Esophagus squamous epithelium (tissue), 5 donors: ENCODE data around the gene PRKAR2B. TPM values are rescaled to one million over a fixed set of nuclear protein-coding genes. Genes with fewer than 3 reads are reported as not detected.
"Not testable (repeated sequence)": the region's sequence is repeated elsewhere in the genome, so short reads cannot be mapped to it uniquely, and the experiment has no call there.

ENCODE experiments used
- DNase-seq: peaks from one replicate; lab custom pipeline; 2025; lab: John Stamatoyannopoulos, UW
- H3K27ac ChIP-seq, 4 donors: fragments of 200-600 bp; sonication (generic); one replicate each; pipeline ENCODE4 v1.5.1; 2016 to 2019; ENCODE audit warnings: mild to moderate bottlenecking in 1 of 4
- H3K27me3 ChIP-seq, 4 donors: fragments of 200-600 bp; sonication (generic); 1 replicate in 3 of 4; 2 replicates in 1 of 4; pipeline versions ENCODE4 v1.5.1 to v1.6.0; 2017 to 2021; ENCODE audit warnings: antibody characterized with exemption in 1 of 4
- H3K36me3 ChIP-seq, 3 donors: fragments of 200-600 bp; sonication (generic); one replicate each; pipeline ENCODE4 v1.5.1; 2016 to 2019
- H3K4me1 ChIP-seq, 3 donors: fragments of 200-600 bp; sonication (generic); one replicate each; pipeline ENCODE4 v1.5.1; 2017 to 2019
- H3K4me3 ChIP-seq, 4 donors: fragments of 200-600 bp; sonication (generic); 1 replicate in 3 of 4; 2 replicates in 1 of 4; pipeline ENCODE4 v1.5.1; 2016 to 2019; ENCODE audit warnings: mild to moderate bottlenecking in 2 of 4, moderate library complexity in 1 of 4
- H3K9me3 ChIP-seq, 3 donors: fragments of 200-600 bp; sonication (generic); one replicate each; pipeline ENCODE4 v1.5.1; 2016 to 2019
- POLR2A ChIP-seq, 4 donors: fragments of 450-650 bp; IDR thresholded peaks; one replicate each; pipeline ENCODE4 v1.6.1; 2017; ENCODE audit warnings: antibody characterized with exemption in 4 of 4, mild to moderate bottlenecking in 4 of 4, moderate library complexity in 3 of 4
- WGBS, 2 donors: methylation state at CpG; one replicate each; pipeline ENCODE4 v1.1.5; 2018; 5-methylcytosine and 5-hydroxymethylcytosine counted together
- intact Hi-C: fragments of 100-400 bp; cut with DNase I; formaldehyde crosslinking; loops from one replicate; pipeline ENCODE4 v1.15.0; 2022
- total RNA-seq, 4 donors: library from RNA; depleted of rRNA; stranded (reverse); fragments of >200 nt; gene quantifications; one replicate each; pipeline ENCODE4 v1.1.0, GENCODE V29; 2016
- TF ChIP-seq, protein P1 (sequence below), 6 experiments: fragments of 450-650 bp in 4 of 6; fragments of 200-600 bp in 2 of 6; sonication (generic) in 2 of 6; IDR thresholded peaks; one replicate each; pipeline ENCODE4 v1.5.1; 2016 to 2019; ENCODE audit warnings: antibody characterized with exemption in 6 of 6, mild to moderate bottlenecking in 4 of 6, moderate library complexity in 4 of 6
- donor health status: DM: yes; HTN: yes; CAD: no.

The PRKAR2B gene
- total RNA-seq, 4 donors from 2014 or later, result 1.1 to 23.1 (median 4.2) TPM

GRCh38 chr7:107128217-107128616, 83.7 kb downstream of the PRKAR2B start:
- TF ChIP-seq, protein P1, sequence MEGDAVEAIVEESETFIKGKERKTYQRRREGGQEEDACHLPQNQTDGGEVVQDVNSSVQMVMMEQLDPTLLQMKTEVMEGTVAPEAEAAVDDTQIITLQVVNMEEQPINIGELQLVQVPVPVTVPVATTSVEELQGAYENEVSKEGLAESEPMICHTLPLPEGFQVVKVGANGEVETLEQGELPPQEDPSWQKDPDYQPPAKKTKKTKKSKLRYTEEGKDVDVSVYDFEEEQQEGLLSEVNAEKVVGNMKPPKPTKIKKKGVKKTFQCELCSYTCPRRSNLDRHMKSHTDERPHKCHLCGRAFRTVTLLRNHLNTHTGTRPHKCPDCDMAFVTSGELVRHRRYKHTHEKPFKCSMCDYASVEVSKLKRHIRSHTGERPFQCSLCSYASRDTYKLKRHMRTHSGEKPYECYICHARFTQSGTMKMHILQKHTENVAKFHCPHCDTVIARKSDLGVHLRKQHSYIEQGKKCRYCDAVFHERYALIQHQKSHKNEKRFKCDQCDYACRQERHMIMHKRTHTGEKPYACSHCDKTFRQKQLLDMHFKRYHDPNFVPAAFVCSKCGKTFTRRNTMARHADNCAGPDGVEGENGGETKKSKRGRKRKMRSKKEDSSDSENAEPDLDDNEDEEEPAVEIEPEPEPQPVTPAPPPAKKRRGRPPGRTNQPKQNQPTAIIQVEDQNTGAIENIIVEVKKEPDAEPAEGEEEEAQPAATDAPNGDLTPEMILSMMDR (IDR thresholded peaks at IDR 0.05), result no peak
- no peak for TF ChIP-seq POLR2A (IDR thresholded peaks at IDR 0.05)
- Histone ChIP-seq H3K27me3 (no peaks in the 10 kb centered on the region), H3K27ac (no peak overlapping the region), H3K36me3 (no peaks in the 10 kb centered on the region), H3K4me3 (no peak overlapping the region), H3K9me3 (no peaks in the 10 kb centered on the region), H3K4me1 (no peaks in the 10 kb centered on the region)
- 88 to 94% methylated on average over 2 of the region's 2 CpGs for WGBS, 2 donors
- intact Hi-C loops, result no loop called here
- no peak for DNase-seq

- 86 to 88% methylated on average over 3 of the region's 3 CpGs for WGBS, 2 donors
- Histone ChIP-seq H3K27me3 (no peaks in the 10 kb centered on the region), H3K9me3 (no peaks in the 10 kb centered on the region), H3K27ac (no peak overlapping the region), H3K4me1 (no peaks in the 10 kb centered on the region), H3K4me3 (no peak overlapping the region), H3K36me3 (no peaks in the 10 kb centered on the region)
- intact Hi-C loops, result no loop called here
- DNase-seq, result no peak
- TF ChIP-seq POLR2A (IDR thresholded peaks at IDR 0.05), result no peak
- TF ChIP-seq, protein P1 (IDR thresholded peaks at IDR 0.05), result no peak
Observed at GRCh38 chr7:107128748-107129147, 84.2 kb downstream of the PRKAR2B start.

DNA sequence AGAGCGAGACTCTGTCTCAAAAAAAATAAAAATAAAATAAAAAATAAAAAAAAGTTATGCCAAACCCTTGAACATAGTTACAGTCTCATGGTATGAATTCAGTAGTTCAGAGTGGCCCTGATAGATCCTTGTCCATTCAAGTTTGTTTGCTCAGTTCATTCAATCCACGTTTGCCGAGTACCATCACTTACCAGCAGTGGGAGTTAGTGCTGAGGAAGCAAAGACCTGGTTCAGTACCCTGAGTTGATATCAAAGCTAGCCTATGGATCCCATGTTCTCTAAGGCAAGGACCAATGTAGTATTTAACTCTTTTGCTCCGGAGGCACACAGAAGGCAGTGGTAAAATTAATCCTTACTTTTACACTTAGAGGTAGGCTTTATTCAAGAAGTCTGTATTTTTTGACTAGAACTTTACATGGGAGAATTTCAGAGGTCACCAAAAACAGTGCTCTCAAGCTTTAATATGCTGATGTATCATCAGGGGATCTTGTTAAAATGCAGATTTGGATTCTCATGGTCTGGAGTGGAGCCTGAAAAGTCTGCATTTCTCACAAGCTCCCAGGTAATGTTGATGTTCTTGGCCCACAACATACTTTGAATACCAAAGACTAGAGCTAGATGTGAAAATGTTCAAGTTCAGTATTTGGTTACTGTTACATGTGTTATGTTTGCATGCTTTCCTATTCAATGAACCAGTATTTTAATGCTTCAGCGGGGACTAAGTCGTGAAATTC, 86.1 kb downstream of the PRKAR2B start:
- no peak overlapping the region for H3K4me3 ChIP-seq
- H3K4me1 ChIP-seq, result no peaks in the 10 kb centered on the region
- 70 to 71% methylated on average over 6 of the region's 6 CpGs for WGBS, 2 donors
- intact Hi-C loops, result no loop called here
- no peaks in the 10 kb centered on the region for H3K36me3 ChIP-seq
- H3K27ac ChIP-seq, result no peak overlapping the region
- no peak for DNase-seq
- no peaks in the 10 kb centered on the region for H3K9me3 ChIP-seq
- TF ChIP-seq, protein P1 (IDR thresholded peaks at IDR 0.05), result no peak
- no peak for TF ChIP-seq POLR2A (IDR thresholded peaks at IDR 0.05)
- H3K27me3 ChIP-seq, result no peaks in the 10 kb centered on the region

DNA sequence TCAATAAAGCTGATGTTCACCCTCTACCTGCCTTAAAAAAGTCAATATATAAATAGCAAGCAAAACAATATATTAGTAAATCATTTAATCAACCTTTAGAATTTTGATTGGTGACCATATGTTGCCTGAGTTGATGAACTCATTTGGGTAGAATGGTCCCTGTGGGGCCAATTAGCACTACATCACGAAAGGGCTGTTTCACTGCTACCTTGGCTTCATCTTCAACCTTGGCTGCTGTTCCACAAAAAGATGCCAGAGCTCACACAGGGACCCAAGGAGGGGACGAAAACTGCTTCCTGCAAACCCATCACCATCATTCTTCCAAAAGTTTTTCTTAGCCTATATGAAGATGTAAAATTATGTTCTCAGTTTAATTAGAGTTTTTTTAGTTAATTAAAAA, 88.9 kb downstream of the PRKAR2B start:
- Histone ChIP-seq H3K27ac (no peak overlapping the region), H3K27me3 (no peaks in the 10 kb centered on the region), H3K4me1 (no peaks in the 10 kb centered on the region), H3K9me3 (no peaks in the 10 kb centered on the region), H3K36me3 (no peaks in the 10 kb centered on the region), H3K4me3 (no peak overlapping the region)
- intact Hi-C loops, result no loop called here
- WGBS, 2 donors, result 68 to 70% methylated on average over 2 of the region's 2 CpGs
- no peak for DNase-seq
- no peak for TF ChIP-seq POLR2A (IDR thresholded peaks at IDR 0.05)
- TF ChIP-seq, protein P1 (IDR thresholded peaks at IDR 0.05), result no peak

- no peak overlapping the region for H3K4me3 ChIP-seq
- no peaks in the 10 kb centered on the region for H3K36me3 ChIP-seq
- H3K4me1 ChIP-seq, result no peaks in the 10 kb centered on the region
- 81 to 87% methylated on average over 6 to 7 of the region's 7 CpGs for WGBS, 2 donors
- no peak for TF ChIP-seq POLR2A (IDR thresholded peaks at IDR 0.05)
- TF ChIP-seq, protein P1 (IDR thresholded peaks at IDR 0.05), result no peak
- H3K27me3 ChIP-seq, result no peaks in the 10 kb centered on the region
- no peak overlapping the region for H3K27ac ChIP-seq
- intact Hi-C loops, result no loop called here
- no peaks in the 10 kb centered on the region for H3K9me3 ChIP-seq
- no peak for DNase-seq
Observed at GRCh38 chr7:107138696-107139420, 94.4 kb downstream of the PRKAR2B start.

DNA sequence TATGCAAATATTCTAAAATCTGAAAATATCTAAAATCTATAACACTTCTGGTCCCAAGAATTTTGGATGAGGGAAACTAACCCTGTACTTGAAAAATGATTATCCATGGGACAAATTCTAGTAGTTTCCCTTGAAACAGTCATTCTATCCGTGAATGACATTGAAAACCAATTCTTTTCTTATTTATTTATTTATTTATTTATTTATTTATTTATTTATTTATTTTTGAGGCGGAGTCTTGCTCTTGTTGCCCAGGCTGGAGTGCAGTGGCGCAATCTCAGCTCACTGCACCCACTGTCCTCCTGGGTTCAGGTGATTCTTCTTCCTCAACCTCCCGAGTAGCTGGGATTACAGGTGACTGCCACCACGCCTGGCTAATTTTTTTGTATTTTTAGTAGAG, 99.4 kb downstream of the PRKAR2B start:
- H3K27ac ChIP-seq, H3K36me3 ChIP-seq, DNase-seq, H3K27me3 ChIP-seq, H3K4me3 ChIP-seq, H3K4me1 ChIP-seq, H3K9me3 ChIP-seq, intact Hi-C loops: not testable (repeated sequence)
- WGBS, 2 donors, result 80 to 84% methylated on average over 5 of the region's 5 CpGs
